ENCODE results near the gene MLYCD.
"Not testable (repeated sequence)": the region's sequence is repeated elsewhere in the genome, so short reads cannot be mapped to it uniquely, and the experiment has no call there.

MLYCD gene

GRCh38 chr16:83926726-83927397 lies 27.9 kb downstream of the MLYCD start:
- DNase-seq: no peak

- DNase-seq: no peak
Measured at GRCh38 chr16:83928341-83929055, 29.6 kb downstream of the MLYCD start.

GRCh38 chr16:83929811-83930555 lies 31.1 kb downstream of the MLYCD start:
- DNase-seq: no peak

- DNase-seq: no peak
Measured at GRCh38 chr16:83930730-83931500, 32.0 kb downstream of the MLYCD start.

- DNase-seq: no peak
Measured at GRCh38 chr16:83931556-83931955, 32.6 kb downstream of the MLYCD start.

GRCh38 chr16:83932304-83932703 lies 33.4 kb downstream of the MLYCD start:
- DNase-seq: no peak

- no peak for DNase-seq
Measured at GRCh38 chr16:83932955-83933673, 34.2 kb downstream of the MLYCD start.

- DNase-seq: no peak
Measured at GRCh38 chr16:83933885-83934683, 35.2 kb downstream of the MLYCD start.

GRCh38 chr16:83934684-83934977 lies 35.7 kb downstream of the MLYCD start:
- DNase-seq: no peak

- no peak for DNase-seq
Measured at GRCh38 chr16:83935005-83935857, 36.3 kb downstream of the MLYCD start.

GRCh38 chr16:83935858-83936255 lies 36.9 kb downstream of the MLYCD start:
- no peak for DNase-seq

GRCh38 chr16:83936581-83937165 lies 37.8 kb downstream of the MLYCD start:
- DNase-seq: no peak

- no peak for DNase-seq
Measured at GRCh38 chr16:83937267-83937666, 38.4 kb downstream of the MLYCD start.

GRCh38 chr16:83937922-83938885 lies 39.3 kb downstream of the MLYCD start:
- no peak for DNase-seq

- no peak for DNase-seq
Measured at GRCh38 chr16:83939266-83939855, 40.4 kb downstream of the MLYCD start.

GRCh38 chr16:83940119-83940518 lies 41.2 kb downstream of the MLYCD start:
- DNase-seq: no peak

- no peak for DNase-seq
Measured at GRCh38 chr16:83940630-83941378, 41.9 kb downstream of the MLYCD start.

GRCh38 chr16:83941546-83941945 lies 42.6 kb downstream of the MLYCD start:
- not testable (repeated sequence) for DNase-seq

Data from SIG-M5 (cell line).